CD1c-positive myeloid dendritic cell (primary cell): ENCODE results near the gene MXD1.
"Not testable (repeated sequence)": the region's sequence is repeated elsewhere in the genome, so short reads cannot be mapped to it uniquely, and the experiment has no call there.

Source experiments
- DNase-seq: peaks from one replicate; pipeline ENCODE4 v3.0.0-alpha.2; 2016; ENCODE audit errors: extremely low spot score

MXD1 gene, protein sequence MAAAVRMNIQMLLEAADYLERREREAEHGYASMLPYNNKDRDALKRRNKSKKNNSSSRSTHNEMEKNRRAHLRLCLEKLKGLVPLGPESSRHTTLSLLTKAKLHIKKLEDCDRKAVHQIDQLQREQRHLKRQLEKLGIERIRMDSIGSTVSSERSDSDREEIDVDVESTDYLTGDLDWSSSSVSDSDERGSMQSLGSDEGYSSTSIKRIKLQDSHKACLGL

DNA sequence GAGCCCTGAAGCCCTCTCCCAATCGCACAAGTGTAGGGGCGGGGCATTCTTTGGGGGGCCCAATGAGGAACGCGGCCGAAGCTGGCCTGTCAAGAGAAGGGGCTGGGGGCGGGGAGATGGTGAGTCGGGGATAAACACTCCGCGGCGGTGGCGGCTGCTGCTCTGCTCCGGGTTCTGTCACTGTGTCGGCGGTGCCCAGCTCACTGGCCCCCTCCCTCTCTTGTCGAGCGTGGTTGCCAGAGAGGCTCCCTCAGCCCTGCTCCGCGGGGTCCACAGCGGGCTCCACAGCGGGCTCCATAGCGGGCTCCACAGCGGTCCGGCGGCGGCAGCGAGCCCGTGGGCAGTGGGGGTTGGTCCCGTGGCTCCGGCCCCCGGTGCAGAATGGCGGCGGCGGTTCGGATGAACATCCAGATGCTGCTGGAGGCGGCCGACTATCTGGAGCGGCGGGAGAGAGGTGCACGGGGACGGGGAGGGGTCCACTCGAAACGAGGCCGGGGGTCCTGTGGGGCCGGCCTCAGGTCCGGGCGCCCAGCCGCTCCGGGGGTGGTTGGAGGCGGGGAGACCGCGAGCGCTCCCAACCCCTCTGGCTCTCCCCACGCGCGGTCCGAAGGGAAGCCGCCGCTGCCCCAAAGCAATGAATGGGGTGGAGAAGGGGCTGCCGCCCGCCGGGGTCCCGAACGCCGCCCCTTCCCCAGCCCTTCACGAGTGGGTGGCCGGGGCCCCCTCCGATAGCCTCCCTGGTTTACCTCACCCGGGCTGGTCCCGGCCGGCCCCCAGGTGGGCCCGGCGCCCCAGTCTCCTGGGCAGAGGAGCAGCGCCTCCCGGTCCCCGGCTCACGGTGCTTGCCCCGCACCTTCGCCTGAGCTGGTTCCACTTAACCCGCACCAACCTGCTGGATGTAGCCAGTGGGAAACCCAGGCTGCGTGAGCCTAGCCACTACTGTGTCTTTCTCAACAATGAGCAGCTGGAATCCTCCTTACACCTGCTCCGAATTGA is at the start of gene MXD1:
MXD1 (plus strand) TSS at position 160 of the 996 bp plus-strand sequence; CDS start at position 382, 222 bp downstream.
- peak; percentile 26 for DNase-seq

DNA sequence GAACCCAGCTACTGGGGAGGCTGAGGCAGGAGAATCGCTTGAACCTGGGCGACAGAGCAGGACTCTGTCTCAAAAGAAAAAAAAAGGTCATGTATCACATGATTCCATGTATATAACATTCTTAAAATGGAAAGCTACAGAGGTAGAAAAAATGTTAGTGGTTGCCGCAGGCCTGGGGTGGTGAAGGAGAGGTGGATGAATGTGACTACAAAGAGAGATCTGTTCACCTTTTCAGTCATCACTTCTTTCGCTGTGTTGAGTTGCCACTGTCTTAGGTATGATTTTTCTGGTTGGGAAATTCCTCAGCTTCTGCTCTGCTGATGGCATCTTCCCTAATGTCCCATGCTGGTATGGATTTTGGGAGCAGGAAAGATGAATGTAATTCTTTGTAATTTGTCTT is 26.5 kb upstream of the MXD1 start:
- DNase-seq = no peak

DNA sequence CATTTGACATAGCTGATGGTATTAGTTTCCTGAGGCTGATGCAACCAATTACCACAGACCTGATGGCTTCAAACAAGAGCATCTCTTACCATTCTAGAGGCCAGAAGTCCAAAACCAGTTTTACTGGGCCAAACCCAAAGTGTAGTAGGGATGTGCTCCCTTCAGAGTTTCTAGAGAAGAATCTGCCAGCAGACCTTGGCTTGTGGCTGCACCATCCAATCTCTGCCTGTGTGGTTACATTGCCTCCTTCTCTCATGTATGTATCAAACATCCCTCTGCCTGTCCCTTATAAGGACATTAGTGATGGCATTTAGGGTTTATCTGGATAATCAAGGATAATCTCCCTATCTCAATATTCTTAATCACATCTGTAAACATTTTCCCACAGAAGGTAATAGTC is 25.6 kb upstream of the MXD1 start:
- no peak for DNase-seq

DNA sequence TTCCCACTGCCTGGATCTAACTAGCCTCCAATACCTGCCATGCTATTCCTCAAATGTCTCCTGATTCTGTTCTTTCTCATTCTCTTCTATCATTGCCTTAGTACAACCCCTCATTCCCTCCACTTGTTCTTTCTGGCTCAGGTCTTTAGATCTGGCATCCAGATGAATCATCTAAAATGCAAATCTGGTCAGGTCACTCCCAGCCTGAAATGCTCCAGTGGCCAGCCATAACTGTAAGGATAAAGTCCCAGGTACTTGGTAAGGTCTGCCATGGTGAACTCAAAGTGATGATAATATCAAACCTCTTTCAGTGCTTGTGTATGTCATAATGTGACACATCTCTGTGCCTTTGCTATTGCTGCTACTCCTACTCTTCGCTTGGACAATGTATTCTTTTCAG is 24.0 kb upstream of the MXD1 start:
- no peak for DNase-seq

DNA sequence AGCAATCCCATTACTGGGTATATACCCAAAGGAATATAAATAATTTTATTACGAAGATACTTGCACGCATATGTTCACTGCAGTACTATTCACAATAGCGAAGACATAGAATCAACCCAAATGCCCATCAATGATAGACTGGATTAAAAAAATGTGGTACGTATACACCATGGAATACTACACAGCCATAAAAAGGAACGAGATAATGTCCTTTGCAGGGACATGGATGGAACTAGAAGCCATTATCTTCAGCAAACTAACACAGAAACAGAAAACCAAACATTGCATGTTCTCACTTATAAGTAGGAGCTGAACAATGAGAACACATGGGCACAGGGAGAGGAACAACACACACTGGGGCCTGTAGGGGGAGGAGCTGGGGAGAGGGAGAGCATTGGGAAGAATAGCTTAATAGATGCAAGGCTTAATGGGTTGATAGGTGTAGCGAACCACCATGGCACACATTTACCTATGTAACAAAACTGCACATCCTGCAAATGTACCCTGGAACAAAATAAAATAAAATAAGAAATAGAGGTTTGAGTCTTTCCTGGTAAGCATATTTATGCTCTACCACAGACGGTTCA is 22.0 kb upstream of the MXD1 start:
- not testable (repeated sequence) for DNase-seq

DNA sequence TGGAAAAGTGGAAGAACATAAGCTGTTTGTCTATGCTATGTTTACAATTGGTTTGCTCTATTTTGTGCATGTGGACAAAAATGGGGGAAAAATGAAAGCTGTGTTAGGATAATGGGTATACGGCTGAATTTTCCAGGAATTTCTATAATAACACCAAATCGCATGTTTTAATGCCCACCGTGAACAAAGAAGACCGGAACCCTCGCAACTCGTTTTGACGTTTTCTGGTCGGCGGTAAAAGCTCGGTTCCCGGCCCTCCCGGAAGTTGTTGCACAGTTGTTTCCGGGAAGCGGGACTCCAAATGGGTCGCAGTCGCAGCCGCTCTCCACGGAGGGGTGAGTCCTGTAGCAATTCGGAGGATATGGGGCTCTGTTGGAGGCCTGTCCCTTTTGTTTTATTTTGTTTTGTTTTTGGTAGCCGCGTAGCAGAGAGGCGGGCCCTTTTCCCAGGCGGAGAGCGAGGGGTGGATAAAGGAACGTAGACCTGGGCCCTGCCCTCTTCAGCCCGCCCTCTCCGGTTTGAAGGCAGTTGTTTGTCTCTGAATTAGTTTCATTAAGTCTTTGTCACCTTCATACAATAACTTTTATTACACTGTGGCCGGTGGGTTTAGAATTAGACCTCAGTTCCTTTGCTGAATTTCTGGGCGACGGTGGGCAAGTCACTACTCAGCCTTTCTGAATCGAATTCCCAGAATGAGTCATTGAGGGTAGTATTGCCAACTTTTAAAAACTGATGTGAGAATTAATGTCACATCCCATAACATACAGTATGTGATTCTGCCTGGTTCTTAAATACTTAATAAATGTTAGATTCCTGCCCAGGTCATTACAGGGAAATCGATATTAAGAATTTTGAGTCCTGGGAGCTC is 21.0 kb upstream of the MXD1 start, which contains the start of gene SNRNP27:
SNRNP27 (plus strand) TSS at position 273 of the 868 bp plus-strand sequence; CDS start at position 302, 29 bp downstream.
- DNase-seq = peak; percentile 80

DNA sequence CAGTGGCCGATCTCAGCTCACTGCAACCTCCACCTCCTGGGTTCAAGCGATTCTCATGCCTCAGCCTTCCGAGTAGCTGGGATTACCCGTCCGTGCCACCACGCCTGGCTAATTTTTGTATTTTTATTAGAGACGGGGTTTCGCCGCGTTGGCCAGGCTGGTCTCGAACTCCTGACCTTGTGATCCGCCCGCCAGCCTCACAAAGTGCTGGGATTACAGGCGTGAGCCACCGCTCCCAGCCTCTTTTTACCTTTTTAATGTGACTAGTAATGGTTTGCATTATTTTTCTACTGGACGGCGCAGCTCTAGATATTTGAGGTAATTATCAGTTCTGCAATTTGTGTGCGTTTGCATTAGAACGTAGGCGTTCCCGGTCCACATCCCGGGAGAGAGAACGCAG is 20.2 kb upstream of the MXD1 start:
- not testable (repeated sequence) for DNase-seq

DNA sequence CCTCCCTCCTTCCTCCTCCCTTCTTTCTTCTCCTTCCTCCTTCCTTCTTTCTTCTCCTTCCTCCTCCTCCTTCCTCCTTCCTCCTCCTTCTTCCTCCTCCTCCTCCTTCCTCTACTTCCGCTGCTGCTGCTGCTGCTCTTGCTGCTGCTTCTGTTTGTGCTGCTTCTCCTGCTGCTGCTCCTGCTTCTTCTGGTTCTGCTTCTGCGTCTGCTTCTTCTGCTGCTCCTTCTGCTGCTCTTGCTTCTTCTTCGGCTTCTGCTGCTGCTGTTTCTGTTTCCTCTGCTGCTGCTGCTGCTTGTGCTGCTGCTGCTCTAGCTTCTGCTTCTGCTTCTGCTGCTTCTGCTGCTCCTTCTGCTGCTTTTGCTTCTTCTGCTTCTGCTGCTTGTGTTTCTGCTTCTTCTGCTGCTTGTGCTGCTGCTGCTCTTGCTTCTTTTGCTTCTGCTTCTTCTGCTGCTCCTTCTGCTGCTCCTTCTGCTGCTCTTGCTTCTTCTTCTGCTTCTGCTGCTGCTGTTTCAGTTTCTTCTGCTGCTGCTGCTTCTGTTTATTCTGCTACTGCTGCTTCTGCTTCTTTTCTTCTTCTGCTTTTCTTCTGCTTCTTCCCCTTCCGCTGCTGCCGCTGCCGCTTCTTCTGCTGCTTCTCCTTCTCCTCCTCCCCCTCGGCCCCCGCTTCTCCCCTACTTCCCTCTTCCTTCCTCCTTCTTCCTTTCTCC is 12.5 kb upstream of the MXD1 start:
- peak; percentile 82 for DNase-seq

DNA sequence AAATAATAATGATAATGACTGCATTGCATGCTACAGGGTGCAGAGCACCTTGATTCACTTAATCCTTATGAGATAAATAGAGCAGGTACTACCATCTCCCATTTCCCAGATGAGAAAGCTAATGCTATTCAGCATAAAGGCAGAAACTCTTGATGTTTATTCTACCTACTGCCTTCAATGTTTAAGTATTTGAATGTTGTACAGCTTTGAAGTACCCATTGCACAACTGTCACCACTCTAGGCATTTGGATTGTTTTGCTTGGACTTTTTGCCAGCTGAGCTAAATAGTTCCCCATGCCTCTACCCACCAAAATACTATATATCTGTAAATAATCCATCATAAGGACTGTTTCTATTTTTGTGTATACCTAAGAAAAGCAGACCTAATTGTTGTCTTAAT is 7.7 kb upstream of the MXD1 start:
- DNase-seq = no peak

DNA sequence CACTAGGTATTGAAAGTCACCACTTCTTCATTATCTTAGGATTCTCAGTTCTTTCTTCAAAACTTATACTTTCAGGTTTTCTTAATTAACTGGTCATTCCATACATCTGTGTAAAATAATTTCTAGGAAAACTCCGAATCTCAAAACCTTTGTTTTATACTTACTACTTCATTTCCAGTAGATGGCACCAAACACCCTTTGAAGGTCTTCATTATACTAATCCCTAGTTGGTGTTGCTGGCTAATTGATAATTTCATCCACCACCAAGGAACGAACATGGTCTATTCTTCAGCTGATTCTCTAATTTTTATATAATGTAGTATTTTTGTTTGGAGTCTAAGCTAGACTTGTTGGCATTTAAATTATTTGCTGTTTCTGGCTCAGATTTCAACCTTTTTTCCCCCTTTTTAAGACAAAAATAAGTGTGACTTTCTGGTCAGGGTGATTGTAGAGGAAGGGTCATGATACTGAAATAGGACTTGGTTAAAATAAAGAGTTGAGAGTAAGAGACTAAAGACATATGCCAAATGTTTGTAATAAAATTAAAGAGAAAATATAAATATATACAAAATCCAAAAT is 2.8 kb upstream of the MXD1 start:
- DNase-seq = peak; percentile 80

DNA sequence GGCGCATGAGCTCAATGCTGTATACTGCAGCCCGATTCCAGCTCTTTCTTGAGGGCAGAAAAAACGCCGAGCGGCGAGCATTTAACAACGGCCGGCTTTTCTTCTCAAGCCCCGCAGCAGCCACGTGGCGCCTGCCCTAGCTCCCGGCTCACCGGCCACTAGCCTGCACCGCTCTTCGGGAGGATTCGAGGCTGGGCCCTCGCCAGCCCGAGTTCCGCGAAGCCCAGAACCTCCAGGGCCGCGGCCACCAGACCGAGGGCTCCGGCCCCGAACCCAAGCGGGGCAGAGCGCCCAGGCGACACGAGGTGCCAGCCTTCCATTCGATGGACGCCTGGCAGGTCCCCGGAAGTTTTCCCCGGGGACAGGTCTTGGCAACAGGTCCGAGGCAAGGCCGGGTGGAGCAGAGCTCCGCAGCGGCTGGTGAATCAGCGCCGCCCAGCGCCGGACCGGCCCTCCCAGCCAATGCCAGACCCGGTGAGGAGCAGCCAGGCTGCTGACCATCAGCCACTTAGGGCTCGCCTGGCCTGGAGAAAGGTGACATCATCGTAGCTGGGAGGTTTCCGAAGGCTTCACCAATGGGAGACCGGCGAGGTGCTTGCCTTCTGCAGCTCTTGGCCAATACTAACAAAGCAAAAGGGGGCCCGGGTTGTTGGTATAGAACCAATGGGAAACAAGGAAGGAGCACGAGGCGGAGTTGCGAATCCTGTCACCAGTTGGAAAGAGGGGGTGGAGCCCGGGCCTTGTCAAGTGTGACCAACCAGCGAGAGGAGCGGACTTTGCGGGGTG is 552 bp upstream of the MXD1 start:
- peak; percentile 100 for DNase-seq

DNA sequence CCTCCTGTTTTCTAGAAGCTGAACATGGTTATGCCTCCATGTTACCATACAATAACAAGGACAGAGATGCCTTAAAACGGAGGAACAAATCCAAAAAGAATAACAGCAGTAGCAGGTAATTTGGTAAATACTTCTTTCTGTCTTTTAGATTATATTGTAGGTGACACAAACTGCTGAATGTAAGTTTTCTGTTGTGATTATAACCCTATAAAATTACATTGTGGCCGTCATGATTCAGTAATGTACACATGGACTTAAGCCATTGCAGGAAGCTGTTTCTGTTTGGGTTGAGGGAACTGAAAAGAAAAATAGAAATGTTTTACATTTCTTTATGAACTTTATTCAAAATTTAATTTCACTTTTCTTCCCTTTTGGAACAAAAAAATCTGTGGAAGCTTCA is 1.2 kb downstream of the MXD1 start:
- peak; percentile 10 for DNase-seq

DNA sequence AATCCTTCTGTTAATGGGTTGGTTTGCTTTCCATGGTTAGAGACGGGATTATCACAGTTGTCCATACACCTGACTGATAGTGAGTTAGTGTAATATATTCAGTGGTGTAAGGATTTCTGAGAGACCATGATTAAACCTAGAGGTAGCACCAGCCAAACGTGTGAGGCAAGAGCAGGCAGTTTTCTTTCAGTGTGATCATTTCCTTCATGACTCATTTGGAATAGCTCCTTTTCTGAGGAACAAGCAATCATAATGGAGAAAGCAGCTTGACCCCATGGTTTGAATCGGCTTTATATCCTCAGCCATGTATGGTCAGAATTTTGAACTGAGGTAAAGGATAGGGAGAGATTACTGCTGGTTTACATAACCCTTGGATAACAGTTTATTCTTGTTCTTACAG is 2.9 kb downstream of the MXD1 start:
- DNase-seq = peak; percentile 85

DNA sequence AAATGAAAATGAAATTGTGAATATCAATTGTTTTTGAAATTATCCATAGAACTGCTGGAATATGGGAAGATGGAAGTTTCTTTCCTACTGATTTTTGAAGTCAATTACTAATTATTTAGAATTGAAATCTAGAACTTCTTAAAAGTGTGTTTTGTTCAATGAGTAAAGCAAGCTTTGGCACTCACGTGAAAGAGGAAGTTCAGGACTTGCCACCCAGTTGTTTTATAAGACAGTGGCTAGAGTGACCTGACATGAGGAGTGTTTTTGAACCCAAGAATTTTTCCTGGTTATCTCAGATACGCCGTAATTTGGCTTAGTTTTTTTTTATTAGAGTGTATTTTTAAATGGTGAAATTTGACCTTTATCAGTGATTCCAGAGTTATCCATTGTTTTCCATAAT is 3.5 kb downstream of the MXD1 start:
- peak; percentile 68 for DNase-seq

DNA sequence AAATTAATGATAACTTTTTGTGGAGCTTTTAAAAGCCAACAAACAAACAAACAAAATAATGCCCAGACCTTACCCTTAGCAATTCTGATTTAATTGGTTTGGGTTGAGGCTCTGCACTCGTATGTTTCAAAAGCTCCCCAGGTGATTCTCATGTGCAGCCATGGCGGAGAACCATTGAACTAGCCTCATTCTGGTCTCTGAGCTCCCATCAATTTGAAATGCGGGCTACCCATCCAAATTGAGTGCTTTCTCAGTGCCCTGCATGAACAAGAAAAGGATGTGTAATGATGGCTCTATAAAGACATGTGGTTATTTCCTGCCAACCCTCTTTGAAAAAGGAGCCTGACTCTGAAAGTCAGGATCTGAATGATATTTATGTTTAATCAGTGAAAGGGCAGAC is 8.2 kb downstream of the MXD1 start:
- no peak for DNase-seq

DNA sequence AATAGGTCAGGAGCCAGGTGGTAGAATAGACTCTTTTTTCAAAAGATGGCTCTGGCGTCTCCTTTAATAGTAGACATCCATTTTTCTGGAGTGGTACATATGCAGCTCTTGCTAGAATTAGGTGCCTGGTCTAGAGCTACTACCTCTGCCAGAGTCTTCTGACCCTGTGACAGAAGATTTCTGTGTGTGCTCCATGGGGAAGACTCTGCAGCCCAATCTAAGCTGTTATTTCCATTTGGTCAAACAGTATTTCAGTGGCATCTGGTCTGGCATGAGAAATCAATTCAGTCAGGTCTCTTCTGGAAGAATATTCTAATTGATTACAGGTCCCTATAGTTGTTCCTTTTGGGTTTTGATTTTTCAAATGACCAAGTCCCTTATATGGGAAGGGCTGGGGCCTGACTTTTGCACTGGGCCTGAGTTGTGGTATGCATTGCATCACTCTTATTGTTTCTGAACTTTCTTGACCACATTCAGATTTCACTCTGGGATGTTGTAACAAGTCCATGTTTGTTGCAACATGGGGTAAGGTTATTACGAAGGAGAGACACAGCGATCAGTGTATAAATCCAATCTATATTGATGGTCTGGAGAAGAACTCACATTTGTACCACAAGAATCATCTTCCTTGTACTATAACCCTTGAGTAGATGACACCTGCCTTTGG is 12.1 kb downstream of the MXD1 start:
- DNase-seq = peak; percentile 48

DNA sequence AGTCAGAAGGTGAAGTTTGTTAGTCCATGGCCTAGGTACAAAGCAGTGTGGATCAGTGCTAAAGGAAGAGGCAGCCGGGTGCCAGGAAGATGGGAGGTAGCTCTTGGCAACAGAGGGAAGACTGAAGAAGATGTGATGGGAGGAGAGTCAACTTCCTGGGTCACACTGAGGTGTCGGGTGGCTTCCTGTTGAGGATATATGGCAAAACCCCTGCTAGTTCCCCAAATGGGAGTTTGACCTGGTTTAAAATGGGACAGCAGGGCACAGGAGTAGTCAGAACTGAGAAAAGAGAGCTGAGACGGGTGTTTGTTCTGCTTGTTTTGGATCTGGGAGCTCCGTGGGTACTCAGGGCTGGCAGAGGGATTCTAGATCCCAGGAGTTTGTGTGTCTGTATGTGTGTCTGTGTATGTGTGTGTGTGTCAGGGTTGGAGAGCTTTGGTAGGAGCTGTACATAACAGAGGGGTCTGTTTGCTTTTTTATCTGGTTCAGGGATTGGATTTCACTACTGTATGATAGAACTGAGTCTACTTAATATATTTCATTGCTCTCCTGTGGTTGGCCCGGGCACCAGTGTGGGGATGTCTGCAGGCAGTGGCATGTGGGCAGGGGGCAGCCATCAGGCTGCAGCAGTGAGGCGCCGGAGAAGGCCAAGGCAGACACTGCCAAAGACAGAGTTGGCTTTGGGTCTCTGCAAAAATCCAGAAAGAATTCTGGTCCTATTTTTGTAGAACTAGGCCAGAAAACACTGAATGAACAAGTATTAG is 17.1 kb downstream of the MXD1 start:
- DNase-seq = peak; percentile 64

DNA sequence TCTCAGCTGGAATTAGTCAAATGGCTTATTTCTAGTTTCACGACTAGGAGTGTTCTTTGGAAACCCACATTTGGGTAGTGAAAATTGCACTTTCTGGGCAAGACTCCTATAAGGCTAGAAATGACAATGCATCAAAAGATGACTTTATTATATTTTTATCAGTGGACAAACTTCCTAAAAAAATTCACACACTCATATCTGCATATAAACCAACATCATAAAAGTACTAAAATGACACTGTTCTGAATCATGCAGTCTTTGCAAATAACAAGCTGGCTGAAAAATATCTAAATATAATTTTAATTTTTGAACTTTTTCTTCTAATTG is 17.6 kb downstream of the MXD1 start:
- peak; percentile 43 for DNase-seq
